GM18907 (cell line): ENCODE data around the gene NUTM1.
"Not testable (repeated sequence)": the region's sequence is repeated elsewhere in the genome, so short reads cannot be mapped to it uniquely, and the experiment has no call there.

ENCODE experiments used
- ATAC-seq: cut with Tn5 transposase; IDR thresholded peaks from one replicate; pipeline ENCODE4 v1.9.1; 2021; ENCODE audit warnings: mild to moderate bottlenecking, moderate library complexity; ENCODE audit not compliant: unreplicated experiment

The NUTM1 gene

DNA sequence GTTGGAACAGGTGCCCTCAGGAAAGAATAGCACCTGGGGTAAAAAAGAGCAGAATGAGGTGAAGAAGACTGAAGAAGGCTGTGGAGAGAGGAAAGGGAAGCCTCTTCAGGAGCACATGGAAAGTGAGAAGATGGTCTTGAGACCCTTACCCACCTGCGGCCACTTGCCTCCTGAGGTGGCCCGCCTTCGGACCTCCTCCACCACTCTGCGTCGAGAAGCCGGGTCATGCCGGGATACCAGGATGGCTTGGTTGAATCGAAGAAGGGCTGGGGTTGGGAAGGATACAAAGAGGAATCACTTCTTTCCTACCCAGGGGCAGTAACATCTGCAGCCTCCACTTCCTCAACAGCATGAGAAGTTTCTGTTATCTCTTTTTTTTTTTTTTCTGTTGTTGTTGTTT lies 20.9 kb downstream of the NUTM1 start:
- no peak for ATAC-seq

GRCh38 chr15:34365091-34365825 lies 22.1 kb downstream of the NUTM1 start:
- no peak for ATAC-seq

DNA sequence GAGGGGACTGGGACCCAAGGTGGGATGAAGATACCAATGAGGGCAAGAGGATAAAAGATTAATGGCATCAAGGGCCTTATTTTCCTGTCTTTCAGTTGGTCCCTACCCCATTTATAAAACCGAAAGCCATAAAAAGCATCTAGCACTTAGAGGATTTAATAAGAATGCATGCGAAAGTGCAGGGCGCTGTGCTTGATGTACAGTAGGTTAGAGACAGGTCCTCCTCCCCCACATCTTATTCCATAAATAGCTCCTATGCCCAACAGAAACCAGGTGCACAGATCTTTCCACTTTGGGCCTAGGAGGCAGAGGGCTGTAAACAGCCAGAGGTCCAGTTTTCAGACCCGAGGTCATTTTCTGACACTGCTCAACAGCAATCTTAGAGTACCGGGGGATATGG lies 22.7 kb downstream of the NUTM1 start:
- ATAC-seq, result no peak

- ATAC-seq, result peak; percentile 1
These were observed 23.4 kb downstream of the NUTM1 start for GRCh38 chr15:34366271-34367065.

- peak; percentile 84 for ATAC-seq
These were observed 24.3 kb downstream of the NUTM1 start, which contains the start of gene LPCAT4 for GRCh38 chr15:34367101-34368081. TSS of gene LPCAT4 (minus strand) at chr15:34367196. CDS start at chr15:34367100, 96 bp downstream.

DNA sequence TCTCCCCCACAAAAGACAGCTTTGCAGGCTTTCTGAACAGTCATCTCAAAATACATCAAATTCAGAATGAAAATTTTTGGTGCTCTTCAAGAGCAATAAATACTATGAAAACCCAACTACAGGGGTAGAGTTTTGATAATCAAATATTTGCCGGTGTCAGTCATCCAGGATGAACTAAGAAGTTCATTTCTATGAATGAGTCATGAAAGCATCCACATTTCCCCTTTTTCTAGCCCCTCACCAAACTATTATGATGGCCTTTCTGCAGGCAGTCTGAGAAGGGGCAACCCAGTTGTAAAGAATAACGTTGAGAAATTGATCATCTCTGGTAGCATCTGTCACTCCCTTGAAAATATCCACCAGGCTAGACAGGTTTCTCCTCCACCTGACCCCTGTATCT lies 27.0 kb downstream of the NUTM1 start:
- ATAC-seq, result no peak

- ATAC-seq, result no peak
These were observed 27.5 kb downstream of the NUTM1 start for GRCh38 chr15:34370643-34371042.

DNA sequence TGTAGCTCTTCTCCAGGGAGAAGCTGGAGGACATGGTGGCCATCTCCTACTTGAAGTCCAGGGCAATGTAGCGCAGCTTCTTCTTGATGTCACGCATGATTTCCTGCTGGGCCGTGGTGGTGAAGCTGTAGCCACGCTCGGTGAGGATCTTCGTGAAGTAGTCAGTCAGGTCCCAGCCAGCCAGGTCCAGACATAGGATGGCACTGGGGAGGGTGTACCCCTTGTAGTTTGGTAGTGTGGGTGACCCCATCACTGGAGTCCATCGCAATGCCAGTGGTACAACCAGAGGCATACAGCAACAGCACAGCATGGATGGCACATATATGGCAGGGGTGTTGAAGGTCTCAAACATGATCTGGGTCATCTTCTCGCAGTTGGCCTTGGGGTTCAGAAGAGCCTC lies 30.8 kb downstream of the NUTM1 start:
- no peak for ATAC-seq

DNA sequence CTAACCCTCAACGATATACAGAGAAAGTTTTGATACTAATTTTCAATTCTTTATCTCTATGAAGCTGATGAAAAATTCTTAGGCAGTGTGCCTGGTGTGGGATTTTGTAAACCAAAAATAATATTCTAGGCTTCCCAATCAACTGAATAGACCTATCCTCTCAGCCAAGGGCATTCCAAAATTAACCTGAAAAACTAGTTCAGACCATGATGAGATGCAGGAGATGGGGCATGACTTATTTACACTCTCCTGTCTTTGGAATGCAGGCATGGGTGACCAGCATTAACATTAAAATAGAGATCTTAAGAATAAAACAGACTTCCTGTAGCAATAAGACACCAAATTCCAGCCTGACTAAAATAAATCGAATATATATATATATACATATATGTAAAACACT lies 31.7 kb downstream of the NUTM1 start:
- ATAC-seq, result no peak

- ATAC-seq, result not testable (repeated sequence)
These were observed 32.4 kb downstream of the NUTM1 start for GRCh38 chr15:34375541-34375940.

DNA sequence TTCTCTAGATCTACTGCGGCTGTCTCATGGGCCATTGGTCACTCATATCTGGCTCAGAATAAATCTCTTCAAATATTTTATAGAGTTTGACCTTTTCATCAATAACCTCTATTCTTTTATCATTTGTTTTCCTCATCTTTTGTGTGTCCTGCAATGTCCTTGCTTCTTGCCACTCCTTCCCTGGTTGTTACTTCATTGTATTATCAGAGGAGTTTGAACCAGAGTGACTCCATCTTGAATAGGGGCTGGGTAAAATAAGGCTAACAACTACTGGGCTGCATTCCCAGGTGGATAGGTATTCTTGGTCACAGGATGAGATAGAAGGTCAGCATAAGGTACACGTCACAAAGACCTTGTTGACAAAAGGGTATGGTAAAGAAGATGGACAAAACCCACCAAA lies 33.7 kb downstream of the NUTM1 start:
- ATAC-seq, result no peak

- ATAC-seq, result not testable (repeated sequence)
These were observed 37.4 kb downstream of the NUTM1 start for GRCh38 chr15:34380491-34380890.

DNA sequence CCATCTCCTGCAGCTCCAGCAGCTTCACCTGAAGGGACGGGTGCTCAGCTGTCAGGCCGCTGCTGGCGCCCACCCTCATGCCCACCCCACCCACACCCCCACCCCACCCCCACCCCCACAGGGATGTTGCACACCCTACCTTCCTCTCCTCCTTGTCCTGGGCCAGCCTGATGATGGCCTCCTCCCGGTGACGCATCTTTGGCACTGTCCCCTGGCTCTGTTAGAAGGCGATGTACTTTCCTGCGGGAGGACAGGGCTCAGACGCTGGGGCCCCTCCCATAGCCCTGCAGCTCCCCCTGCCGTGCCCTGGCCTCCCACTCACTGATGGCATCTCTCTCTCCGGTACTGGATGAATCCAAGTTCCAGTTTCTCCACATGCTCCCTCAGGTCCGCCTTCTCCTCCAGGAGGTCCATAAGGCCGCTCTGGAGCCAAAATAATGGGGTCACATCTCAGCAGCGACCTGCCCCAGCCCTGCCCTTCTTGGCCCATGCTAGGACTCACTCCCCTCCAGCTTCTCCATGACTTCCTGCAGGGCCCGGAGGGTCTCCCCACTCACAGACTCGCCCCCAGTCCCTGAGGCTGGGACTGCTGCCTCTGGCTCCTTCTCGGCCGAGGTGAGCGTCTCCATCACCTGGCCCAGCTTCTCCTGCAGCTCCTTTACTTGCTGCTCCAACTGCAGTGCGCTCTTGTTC lies 38.9 kb downstream of the NUTM1 start:
- ATAC-seq, result not testable (repeated sequence)

DNA sequence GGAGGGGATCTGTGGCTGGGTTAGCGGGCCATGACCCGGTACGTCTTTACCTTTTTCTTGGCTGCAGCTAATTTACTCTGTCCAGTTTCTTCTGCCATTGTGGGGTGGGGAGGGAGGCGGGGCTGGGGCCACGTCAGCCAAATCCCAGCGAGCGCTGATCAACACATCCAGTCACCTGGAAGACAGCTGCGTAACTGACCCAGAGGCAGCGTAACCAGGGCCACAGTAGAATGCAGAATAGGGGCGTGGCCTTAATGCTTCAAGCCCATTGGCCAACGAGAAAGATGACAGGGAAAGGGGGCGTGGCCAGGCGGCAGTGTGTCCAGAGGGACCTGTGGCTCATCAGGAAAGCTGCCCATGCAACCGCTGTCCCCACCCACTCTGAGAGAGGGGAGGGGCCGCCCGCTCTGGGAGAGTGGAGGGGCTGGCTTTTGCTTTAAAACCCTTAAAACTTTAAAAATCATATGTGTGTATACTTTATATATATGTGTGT lies 46.5 kb downstream of the NUTM1 start:
- ATAC-seq, result not testable (repeated sequence)

DNA sequence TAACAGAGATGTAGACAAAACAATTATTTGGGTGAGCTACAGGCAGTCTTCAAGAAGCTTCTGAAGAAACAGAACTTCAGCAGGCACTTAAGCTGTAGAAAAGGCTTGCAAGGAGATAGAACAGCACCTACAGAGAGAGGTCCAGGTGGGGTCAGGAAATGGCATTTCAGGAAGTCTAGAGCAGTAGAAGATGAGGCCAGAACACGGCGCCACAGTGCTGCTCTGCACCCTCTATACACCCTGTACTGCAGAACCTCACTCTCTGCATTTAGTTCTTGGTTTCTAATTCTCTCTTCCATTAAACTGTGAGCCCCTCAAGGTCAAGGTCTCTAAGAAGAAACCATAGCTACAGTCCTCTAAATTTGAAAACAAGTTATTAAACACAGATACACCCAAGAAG lies 49.9 kb downstream of the NUTM1 start:
- ATAC-seq, result not testable (repeated sequence)

DNA sequence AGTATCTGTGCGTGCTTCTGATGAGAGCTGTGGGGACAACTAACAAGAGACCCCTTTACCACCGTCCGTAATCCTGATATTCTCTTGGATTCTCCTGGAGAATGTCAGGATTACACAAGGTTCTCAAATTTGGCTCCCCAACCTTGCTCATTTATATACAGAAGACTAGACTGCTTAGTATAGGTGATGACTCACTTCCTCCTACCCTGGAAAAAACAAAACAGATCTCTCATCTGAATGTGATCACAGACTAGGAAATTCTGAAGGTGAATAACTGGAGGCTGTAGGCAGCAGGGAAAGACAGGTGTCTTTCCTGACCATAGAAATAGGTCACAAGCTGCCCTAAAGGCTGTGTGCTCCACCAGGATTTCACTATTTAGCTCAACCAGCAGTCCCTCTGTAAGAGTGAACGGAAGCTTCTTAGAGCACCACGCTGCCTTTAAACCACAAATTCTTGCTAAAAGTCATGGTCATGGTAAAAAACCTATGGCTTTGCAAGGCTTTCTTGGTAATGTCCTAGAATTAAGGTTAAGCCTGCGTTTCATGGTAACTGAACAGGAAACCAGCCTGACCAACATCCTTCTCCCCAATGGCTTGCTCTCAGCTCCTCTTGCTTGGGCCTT lies 54.6 kb downstream of the NUTM1 start:
- ATAC-seq, result not testable (repeated sequence)

DNA sequence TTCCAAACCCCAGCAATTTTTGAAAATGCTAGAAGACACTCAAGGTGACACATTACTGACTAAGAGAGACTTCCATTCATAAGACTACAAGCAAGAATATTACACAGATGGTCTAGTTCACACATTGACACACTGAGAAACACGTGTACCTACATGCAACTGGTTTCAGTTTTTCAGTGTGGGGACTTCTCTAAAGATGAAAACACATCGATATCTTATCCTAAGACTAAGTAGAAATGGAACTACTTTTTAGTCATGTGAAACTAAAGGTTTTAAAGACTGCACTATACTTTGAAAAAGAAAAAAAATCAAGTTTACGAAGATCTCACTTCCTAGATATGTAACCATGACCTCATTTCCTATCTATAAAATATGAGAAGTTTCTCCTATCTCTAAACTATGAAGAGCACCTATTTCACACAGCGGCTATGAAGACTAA lies 60.1 kb downstream of the NUTM1 start:
- ATAC-seq, result peak; percentile 63

DNA sequence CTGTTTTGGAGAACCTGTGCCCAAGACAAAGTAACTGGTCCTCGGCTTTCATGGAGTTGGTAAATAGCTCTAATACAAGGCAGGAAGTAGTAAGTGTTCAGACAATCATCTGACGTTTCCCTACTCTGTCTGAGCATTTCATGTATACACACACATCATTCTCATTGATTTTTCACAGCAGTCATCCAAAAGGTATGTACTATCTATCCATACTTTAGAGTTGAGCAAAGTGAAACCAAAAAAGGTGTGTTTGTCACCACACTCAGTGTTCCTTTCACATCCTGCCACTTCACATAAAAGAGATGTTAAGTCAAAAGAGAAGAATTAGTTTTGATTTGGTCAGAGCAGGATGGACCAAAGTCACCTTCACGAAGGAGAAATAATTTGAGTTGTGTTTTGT lies 60.8 kb downstream of the NUTM1 start:
- peak; percentile 61 for ATAC-seq
